ENCODE data around the gene ZNF597.

Gene ZNF597, protein sequence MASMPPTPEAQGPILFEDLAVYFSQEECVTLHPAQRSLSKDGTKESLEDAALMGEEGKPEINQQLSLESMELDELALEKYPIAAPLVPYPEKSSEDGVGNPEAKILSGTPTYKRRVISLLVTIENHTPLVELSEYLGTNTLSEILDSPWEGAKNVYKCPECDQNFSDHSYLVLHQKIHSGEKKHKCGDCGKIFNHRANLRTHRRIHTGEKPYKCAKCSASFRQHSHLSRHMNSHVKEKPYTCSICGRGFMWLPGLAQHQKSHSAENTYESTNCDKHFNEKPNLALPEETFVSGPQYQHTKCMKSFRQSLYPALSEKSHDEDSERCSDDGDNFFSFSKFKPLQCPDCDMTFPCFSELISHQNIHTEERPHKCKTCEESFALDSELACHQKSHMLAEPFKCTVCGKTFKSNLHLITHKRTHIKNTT

DNA sequence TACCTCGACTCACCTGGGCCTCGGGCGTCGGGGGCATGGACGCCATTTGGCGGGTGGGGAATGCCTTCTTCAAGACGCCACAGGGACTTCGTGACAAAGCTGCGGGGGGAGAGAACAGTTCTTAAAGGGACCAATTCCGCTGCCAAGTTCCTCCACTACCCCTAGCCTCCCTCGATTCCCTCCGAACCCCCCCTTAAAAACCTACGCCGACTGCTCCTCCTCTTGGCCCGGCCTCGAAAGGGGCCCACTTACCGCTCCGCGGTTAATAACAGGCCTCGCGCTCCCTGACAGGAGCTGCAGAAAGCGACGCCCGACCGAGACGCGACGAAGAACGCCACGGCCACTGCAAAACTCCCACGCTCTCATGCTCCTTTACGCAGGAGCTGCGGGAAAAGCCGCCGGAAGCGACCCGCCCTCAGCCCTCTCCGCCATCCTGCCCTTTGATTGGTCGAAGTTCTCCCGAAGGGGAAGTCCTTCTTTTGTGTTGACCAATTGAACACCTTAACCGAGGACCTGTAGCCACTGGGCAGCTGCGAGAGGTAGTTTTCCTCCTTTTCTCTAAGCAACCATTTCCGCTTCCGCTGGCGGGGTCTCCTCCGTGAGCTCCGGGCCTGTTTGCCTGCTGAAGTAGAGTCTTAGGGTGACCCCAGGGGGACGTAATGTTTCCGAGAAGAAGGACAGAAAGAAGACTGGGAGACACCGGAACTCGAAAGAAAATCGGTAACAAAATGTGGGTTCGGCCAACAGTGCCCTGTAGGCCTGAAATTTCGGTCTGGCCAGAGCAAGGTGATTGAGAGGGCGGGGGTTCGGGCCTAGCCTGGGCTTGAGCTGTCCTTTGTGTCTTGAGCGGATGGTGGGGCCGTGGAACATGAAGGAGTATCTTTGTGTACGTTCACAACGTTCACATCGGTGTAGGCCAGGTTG, at the start of gene ZNF597, which contains the start of gene NAA60:
ZNF597 (minus strand) TSS at position 397 of the 924 bp plus-strand sequence; CDS start at position 46, 351 bp downstream.
NAA60 (plus strand) TSS at position 573 of the 924 bp plus-strand sequence. CDS start 32,548 bp downstream, outside the sequence.
- DNase-seq: peak; percentile 85

DNA sequence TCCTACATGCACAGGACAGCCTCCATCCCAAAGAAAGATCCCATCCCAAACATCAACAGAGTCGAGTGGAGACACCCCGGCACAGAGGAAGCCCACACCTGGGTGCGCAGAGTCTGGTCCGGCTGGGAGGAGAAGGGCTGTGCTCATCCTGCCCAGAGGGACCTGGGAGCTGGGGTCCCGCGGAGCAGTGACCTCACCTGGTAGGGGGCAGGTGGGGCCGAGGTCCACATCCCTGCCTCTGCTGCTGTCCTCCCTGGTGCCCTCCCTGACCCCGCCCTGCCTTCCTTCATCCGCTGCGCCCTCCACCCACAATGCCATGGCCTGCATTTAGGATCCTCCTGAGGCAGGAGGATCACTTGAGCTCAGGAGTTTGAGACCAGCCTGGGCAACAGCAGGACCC, 49.1 kb upstream of the ZNF597 start:
- DNase-seq: no peak

- no peak for DNase-seq
Measured at GRCh38 chr16:3490911-3491629, 47.8 kb upstream of the ZNF597 start.

DNA sequence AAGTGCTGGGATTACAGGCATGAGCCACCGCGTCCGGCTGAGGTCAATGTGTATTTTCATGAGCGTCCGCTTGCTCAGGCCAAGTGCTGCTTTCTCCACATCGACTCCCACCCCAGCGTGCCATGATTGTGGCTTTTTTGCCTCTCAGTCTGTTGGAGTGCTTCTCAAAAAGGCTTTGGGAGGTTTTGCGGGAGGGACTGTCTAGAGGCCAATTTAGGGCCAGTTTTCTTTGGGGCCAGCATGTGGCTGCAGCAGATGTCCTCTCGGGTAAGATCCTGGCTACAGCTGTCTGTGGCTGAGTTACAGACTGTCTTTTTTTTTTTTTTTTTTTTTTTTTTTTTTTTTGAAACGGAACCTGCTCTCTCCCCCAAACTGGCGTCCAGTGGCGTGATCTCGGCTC, 45.5 kb upstream of the ZNF597 start:
- no peak for DNase-seq

DNA sequence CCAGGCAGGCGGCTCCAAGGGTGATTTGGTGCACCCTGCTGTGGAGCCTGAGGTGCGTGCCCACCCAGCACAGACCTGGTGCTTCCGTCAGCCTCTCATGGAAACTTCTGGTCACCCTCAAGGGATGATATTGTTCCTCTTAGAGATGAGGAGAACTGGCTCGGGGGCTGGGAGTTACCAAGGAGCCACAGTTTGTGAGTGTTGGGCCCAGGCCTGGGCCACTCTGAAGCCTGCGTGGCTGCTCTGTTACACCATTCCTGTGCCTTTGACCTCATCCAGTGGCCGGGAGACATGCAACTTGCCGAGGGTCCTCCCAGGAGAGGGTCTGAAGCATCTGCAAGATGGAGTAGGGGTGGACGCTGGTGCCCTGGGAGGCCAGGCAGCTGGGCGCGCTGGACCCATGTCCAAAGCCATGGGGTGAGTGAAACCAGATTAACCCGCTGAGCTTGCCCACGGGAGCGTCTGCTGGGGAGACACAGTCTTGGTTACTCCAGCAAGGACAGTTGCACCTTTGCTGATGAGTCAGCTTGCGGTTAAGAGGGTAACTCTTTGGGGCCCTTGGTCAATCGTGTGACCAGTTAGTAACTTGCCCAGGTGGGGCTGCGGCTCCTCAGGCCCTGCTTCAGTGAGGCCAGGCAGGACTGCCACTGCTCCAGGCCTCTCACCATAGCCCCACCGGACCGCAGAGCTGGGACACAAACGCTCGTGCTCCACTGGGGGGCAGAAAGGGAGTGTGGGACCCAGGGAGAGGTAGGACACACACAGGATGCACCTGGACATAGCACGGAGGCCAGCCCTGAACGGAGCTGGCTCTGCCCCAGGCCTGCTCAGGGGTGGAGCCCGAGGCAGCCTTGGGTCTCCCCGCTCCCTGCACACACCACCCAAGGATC, 44.5 kb upstream of the ZNF597 start:
- DNase-seq: no peak

DNA sequence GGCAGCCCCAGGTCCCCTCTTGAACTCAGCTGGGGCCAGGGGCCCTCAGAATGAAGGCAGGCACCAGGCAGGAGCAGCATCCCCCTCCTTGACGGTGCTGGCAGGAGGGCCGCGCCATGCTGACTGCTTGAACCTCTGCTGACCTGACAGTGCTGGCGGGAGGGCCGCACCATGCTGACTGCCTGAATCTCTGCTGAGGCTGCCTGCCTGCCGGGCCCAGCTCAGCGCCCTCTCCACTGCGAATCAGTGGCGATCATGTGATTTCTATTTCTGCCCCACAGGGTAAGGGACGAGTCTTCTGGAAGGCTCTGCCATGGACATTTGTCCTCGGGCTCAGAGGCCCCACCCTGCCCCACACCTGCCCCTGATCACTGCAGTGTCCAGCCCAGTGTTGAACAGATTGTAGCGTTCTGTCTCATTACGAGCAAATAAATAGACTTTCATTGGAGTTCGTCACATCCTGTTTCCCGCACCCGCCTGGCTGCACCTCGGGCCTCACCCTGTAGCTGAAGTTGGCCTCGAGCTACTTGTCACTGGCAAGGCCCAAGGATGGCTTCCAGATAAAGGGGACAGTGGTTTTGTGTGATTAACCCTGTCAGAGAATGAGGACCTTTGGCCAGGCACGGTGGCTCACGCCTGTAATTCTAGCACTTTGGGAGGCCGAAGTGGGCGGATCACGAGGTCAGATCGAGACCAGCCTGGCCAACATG, 43.4 kb upstream of the ZNF597 start:
- no peak for DNase-seq

DNA sequence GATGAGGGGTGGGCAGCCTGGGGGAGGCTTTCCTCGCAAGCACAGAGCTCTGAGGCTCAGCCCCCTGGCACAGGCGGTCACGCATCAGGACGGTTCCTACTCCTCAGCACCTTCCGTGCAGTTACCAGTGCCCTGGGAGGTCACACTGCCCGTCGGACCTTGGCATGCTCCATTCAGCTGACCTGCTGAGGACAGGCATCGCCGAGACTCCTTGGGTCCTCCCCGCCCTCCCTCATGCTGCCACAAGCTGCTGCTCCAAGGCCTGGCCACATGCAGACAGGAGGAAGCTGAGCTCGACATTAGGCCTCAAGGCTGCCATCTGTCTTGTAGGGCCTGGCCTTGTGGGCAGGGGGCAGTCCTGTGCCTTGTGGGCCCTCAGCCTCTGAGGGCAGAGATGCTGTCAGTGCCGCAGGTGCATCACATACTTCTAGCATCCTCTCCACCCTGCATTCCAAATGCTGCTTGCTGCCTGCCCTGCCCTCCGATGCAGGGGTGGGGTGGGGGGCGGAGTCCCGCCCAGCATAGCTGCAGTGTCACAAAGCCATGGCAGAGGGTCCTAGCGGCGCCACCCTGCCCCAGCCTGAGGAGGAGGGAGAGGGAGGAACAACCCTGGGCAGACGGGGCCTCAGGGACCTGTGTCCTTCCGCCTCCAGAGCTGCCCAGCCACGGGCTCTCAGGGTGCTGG, 42.7 kb upstream of the ZNF597 start:
- DNase-seq: no peak

DNA sequence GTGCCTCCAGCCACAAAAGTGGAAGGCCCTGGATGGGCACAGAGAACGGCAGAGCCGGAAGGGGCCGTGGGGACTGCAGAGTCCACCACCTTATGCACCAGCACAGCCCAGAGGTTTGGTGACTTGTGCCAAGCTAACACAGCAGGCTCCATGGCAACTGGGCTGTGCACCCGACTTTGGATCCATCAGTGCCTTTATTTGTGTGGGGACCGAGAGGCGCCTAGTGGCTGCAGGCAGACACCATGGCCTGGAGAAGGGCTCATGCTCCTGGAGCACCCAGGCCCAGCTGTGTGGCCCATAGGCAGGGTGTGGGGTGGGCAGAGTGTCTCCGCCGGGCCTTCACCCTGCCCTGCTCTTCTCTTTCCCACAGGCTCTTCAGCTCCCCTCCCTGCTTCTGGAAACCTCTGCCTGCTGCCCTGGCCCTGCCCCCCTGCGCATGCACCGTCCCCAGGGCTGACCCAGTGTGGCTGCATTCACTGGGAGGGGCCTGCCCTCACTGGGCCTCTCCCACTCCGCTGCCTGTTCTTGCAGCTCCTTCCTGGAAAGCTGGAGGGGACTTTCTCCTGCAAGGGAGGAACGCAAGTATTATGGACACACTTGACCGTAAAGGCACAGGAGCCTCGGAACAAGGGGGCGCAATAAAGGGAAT, 41.9 kb upstream of the ZNF597 start:
- DNase-seq: no peak

DNA sequence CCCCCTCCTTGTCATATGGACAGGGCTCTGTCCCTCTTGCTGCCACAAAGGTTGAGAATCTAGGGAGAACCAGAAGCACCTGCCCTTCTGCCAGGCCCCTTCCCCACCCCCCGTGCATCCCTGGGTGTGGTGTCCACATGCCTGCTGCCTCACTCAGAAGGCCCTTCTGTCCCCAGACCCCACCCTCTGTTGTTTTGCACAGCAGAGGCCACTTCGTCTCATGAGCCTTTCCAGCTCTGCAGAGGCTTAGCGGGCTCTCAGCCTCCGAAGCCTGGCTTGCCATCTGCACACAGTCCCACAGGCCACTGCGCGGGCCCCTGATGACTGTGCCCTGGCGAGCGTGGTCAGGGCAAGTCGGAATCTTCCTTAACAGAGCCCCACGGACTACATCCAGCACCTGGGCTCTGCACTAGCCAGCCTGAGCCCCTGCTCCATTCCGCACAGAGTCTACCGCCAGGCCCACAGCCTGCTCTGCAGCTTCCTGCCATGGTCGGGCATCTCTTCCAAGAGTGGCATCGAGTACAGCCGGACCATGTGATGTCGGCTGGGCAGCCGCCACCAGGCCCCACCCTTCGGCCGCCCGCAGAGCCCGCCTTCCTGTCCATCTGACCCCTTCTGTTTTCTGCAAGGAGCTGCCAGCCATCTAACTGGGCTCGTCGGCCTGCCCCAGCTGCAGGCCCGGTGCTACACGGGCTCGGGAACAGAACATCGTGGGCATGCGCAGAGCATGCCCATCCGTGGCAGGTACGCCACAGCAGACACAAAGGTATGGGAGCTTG, 41.2 kb upstream of the ZNF597 start:
- DNase-seq: no peak

GRCh38 chr16:3482659-3483241, 39.4 kb upstream of the ZNF597 start:
- no peak for DNase-seq

DNA sequence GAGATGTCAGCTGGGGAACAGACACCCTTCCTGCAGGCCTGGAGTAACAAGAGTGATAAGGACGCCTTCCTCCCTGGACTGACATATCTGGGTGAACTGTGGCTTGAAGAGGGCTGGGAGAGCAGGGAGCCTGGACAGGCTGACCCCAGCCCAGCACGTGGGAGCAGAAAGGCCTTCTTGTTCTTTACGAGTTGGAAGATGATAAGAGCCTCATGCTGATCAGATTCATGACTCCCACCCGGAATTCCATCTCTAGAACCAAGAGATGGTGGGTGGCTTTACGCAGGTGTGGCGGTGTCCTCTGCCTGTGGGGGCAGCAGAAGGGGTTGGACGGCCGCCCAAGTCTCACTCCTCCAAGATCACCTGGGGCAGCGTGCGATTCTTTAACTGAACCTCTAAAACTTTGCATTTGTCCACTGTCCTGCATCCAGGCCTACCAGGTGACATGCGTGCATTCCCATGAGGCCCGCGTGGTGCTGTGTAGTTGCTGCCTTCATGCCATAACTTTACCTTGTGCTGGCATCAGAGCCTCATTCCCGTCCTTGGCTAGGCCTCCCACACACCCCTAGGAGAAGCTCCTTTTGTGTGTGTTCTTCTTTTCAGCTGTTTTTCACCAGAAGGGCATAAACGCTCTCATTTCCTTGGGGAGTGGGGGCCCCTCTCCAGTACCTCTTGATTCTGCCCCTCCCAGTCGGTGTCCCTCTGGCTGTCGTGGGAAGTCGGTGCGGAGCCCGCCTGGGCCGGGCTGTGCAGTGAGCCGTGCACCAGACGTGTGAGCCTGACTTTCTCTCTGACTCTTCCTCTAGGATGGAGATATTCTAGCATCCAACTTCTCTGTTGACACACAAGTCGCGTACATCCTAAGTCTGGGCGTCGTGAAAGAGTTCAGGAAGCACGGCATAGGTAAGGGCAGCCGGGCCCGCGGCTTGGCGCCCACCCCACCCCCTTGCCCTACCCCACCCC, 38.7 kb upstream of the ZNF597 start:
- DNase-seq: no peak

GRCh38 chr16:3480901-3481695, 37.8 kb upstream of the ZNF597 start:
- DNase-seq: no peak

DNA sequence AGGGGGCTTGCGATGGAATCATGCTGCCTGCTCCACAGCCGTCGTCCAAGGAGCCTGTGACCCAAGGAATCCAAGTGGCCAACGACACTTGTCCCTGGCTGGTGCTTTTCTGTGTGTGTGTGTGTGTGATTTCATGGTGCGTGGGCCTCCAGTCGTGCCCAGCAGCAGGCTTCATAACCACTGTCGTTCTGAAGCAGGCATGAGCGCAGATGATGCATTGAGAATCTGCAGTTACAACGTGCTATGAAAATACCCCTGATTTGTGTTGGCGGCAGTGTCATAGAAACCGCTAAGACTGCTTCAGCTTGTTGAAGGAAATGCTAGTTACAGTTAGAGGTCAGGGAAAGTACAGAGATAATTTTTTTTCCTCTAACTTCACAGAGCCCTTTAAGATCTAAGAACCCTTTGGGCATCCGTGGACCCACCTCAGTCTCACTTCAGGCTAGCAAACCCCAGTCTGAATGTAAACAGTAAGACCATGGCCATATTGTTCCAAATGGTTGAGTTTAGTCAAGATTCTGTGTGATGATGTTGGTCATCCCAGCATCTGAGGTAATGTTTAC, 36.4 kb upstream of the ZNF597 start:
- DNase-seq: no peak

- no peak for DNase-seq
Measured at GRCh38 chr16:3478242-3478925, 35.1 kb upstream of the ZNF597 start.

GRCh38 chr16:3476409-3476808, 33.1 kb upstream of the ZNF597 start:
- DNase-seq: no peak
